Activated naive CD4-positive, alpha-beta T cell (primary cell): Measurements from ENCODE around the gene DGCR2.
"Not testable (repeated sequence)": the region's sequence is repeated elsewhere in the genome, so short reads cannot be mapped to it uniquely, and the experiment has no call there.

ENCODE experiments used
- DNase-seq, 4 experiments: peaks; one replicate each; lab custom pipeline; 2025; lab: John Stamatoyannopoulos, UW

DGCR2 gene

DNA sequence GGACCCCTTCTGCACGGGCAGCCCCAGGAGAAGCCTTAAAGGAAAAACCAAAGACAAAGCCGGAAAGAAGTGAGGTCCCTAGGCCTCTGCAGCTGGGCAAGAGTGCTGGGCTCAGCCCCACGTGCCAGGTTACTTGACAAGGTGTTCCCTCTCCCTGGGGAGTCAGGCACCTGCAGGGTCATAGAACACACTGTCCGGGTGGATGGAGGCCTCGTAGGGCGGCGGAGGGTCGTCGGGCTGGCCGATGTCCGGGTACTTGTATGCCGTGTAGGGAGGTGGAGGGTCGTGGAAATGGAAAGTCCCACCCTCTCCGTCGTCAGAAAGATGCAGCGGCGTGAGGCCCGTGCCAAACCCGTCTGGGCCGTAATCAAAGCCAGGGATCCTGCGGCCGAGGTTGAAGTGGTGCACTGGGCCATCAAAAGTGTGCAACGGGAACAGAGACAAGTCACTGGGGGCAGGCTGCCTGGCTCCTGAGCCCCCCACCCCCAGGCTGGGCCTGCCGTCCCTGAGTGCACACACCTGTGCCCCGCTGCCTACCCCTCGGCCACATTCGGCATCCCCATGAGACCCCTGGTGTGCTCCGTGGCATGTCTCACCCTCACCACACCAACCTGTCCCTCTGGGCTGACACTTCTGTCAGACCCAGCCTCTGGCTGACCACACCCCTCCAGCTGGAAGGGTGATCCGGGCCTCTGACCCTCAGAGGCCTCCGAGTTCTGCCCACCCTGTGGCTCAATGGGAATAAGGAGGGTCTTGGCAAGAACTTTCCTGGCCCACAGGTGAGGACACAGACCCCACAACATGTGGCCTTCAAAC lies 81.1 kb downstream of the DGCR2 start:
- no peak for DNase-seq

DNA sequence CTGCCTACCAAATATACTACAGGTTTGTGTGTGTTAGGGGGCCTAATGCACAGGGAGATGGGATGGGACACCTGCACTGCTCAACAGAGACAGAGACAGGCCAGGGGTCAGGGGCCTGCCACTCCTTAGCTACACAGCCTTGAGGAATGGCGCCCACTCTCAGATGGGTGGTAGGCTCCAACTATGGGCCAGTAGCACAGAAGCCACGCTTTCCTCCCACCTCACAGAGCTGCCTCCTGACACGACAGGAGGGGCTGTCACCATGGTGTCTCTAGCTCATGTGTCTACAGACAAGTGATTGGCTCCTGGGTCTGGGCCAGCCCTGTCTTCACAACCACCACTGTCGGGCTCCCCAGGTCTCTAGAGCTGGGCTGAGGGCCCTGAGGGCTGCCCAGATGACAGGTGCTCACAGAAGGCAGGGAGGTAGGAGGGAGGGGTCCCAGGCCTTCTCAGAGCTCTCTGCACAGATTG lies 81.8 kb downstream of the DGCR2 start:
- no peak for DNase-seq

DNA sequence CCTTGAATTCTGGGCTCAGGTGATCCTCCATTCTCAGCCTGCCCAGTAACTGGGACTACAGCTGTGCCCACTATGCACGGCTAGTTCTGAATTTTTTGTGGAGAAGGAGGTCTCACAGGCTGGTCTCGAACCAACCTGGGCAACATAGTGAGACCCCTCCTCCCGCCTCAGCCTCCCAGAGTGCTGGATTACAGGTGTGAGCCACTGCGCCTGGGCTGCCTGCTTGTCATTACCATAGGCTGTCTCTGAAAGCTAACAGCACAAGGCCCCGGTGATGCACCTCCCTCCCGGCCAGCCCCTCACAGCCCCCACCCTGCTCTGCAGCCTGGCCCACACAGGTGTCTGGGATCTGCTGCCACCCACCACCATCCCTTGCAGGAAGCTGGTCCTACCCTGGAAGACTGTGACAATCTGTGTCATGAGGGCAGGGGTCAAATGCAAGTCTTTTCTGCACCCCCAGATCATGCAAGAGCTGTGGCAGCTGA lies 82.4 kb downstream of the DGCR2 start:
- DNase-seq = no peak

DNA sequence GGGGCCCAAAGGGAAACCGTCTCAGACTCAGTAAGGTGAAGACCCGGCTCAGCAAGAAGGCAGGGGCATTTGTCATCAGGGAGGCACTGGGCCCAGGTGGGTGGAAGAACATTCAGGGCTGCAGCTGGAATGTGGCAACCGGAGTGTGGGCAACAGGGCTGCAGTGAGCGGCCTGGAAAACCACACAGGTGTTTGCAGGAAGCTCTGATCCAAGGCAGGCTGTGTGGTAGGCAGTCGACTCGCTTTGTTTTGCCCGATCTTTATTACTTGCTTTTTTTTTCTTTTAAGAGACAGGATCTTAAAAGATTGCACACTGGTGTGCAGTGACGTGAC lies 82.8 kb downstream of the DGCR2 start:
- no peak for DNase-seq

DNA sequence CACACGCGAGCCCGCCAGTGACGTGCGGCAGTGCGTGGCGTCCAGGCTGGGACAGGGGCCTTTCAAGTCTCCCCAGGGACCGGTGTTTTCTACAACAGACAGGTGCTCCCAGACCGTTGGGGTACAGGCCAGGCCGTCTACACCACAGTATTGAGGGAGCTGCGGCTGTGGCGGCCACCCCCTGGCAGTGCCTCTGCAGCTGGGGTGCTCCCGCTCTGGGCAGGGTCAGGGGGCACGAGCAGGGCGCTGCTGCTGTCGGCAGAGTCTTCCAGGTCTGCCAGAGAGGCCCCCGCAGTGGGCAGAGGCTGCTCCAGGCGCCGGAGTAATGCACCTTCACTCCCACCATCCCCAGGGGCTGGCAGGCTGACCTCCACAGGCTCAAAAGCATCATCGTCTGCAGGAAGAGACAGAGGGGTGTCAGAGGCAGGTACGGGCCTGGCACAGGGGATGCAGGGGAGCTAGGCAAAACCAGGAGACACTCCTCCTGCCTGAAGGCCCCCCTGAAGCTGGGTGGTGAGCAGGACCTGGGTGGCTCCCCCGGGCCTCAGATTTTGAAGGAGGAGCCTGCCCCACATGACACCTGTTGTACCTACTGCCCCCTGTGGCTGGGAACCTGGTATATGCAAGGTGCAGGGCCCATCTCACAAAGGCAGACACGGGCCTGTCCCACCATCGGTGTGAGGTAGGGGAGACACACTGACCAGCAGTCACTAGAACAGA lies 83.3 kb downstream of the DGCR2 start:
- DNase-seq = no peak

DNA sequence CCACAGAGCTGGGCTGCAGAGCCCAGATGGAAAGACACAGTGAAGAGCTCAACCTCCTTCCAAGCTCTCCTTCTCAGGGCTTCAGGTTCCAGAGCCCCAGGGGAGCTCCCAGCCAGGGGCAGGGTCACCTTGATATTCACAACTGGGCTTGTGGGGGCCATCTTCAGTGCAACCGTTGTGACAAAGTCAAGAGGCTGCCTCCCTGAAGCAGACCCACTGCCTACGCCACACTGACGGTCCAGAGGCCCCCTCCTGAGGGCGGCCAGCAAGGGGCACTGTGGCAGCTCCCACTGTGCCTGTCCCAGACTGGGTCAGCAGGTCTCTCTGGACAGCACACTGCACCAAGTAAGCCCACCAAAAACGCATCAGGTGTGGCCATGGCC lies 84.1 kb downstream of the DGCR2 start:
- DNase-seq = no peak

DNA sequence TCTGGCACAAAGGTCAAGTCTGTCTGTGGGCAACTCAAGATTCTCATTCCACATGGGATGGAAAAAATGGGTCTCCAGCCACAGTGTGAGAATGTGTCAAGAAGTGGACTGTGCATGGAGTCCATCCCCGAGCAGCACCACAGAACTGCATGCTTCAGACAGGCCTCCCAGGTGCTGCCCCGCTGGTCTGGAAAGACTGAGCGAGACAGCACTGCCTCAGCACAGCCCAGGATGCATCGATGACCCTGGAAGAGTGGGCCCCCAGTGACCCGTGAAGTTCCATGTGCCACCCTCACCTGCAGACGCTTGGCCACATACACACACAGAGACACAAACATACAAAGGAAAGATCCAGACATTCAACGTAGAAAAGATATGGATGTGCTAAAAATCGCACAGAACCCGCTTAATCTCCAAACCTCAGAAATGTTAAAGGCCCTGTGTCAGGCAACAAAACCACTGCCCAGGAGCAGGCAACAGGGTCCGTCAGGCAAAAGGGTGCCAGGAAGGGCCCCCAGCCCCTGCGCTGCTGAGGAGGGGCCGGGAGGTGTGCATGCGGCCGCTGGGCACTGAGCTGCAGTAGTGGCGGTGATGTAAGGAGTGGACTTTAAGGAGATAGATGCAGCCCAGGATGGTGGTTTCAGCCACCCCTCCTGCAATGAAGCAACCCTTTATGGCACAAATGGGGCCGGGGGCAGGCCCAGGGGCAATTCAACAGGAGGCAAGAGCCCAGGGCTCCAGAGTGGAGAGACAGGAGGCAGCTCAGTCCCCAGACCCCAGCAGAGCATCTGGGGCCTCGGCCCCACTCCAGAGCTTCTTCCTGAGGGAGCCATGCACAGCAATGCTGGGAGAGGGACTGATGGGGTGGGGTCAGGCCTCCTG lies 84.7 kb downstream of the DGCR2 start:
- DNase-seq = no peak

DNA sequence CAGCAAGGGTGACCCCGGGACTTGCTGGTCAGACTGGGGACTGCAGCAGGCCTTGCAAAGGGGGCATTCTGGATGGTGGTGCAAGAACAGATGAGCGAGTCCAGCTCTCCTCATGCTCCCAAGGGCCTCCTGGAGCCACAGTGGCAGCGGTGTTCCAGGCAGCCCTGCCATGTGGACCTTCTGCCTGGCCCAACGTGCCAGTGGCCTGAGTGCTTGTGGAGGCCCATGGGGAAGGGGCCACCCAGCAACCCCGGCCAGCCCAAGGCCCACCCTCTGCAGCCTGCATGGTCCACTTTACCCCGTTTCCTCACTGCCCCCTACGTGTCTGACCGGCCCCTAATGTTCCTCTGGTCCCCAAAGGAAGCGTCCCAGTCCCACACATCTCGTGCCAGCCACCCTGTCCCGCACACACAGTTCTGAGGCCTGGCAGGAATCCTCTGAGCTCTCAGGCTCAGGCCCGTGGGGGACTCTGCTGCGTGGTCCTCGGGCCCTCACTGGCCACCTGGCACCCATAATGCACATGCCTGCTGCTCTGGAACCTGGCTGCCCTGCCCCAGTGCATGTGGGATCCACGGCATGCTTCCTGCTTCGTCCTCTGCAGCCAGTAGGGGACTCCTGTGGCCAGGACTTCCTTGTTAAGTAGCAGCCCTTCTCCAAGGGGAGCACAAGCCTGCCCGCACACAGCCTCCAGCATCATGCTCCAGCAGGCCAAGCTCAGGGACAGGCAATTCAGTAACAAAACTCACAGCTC lies 85.5 kb downstream of the DGCR2 start:
- no peak for DNase-seq

DNA sequence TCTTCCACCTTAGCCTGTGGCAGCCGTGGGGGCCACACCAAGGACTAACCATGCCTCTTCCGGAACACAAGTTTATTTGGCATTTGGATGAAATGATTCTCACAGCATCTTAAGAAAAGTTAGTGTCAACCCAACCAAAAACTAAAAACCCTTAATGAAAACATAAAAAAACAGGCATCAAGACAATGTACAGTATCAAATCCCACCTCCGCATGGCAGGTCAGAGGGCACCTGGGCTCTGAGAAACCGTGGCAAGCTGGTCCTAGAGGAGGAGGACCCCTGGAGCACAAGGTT lies 86.0 kb downstream of the DGCR2 start:
- DNase-seq = no peak

DNA sequence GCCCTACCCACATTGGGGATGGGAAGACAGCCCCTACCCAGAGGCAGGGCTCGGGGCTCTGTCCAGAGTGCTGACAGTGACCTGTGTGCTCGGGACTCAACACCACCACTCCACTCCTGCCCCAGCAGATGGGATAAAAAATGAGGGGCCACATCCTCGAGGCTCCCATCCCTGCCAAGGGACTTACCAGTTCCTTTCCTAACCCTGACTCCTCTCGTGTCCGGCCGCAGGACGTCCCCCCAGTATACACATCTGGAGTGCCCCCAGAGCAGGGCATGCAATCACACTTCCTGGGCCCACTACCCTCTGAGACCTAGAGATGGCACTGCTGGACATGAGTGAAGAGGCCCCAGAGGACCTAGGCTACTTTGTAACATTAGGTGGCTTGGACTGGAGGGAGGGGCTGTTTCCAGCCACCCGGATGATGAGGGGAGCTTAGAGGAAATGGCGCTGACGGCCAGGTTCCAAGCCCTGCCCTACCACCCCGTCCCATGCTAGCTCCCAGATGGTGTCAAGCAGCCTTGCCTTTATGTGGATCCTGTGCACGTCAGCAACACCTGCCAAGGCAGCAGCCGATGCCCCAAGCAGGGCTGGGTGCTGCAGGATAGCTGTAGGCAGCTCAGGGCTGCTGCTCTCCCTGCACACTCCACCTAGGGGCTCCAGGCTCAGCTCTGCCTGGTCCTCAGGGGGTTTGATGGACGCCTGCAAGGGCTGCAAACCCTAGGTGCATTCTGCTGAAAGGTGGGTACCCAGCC lies 86.6 kb downstream of the DGCR2 start:
- DNase-seq = no peak

DNA sequence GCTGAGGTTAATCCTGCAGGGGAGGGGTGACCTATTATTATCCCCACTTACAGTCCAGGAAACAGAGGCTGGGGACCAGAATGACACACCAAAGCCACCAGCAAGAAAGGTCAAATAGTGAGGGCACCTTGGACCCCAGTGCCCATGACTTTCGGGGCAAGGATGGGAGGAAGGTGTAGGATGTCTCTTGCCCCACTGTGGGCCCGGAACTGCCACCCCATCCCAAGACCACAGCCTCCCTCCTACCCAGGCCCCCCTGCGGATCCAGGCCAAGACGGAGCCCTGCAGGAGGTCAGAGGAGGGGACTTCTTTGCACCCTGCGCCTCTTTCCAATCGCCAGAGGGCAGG lies 87.1 kb downstream of the DGCR2 start:
- DNase-seq = not testable (repeated sequence)

DNA sequence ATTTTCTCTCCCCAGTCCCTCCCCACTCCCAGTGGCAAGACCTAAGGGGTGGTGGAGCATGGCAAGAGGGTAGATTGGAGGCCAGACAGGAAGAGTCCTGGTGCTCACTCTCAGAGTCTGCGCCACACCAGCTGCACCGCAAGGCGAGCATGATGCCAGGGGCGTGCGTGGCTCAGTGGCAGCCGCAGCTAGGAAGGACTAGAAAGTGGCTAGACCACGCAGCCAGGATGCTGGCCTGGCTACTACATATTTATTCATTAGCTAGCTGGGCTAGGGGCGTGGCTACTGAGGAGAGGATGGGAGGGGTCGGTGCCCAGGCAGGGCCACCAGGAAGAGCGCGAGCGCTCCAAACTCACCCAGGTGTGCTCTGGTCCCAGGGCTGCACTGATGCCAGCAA lies 87.5 kb downstream of the DGCR2 start:
- not testable (repeated sequence) for DNase-seq

DNA sequence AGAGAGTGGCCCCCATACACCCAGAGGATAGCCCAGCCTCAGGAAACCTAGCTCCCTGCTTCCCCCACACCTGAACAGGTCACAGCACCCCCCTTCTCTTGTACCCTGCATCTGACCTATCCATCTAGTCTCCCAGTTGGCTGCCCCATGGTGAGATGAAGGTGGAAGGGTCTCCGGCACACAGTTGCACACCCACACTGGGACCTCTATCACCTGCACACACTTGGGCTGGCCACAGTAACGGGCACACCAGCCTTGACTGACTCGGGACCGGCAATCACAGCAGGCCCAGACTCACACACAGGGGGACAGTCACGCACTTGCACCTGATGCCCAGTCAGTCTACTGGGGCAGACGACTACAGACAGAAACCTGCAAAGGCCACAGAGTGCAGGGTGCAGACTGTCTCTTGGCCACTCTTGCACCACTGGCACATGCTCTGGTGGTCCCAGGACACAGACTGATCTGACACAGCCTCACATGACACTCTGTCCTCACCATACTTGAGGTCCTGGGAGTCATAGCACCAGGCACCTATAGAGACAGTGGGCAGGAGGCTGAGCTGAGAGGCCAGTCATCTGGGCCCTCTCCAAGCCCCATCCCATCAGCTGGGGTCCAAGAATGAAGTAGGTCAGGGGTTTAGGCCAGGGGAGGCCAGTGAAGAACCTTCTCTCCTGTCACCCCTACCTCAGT lies 88.0 kb downstream of the DGCR2 start:
- not testable (repeated sequence) for DNase-seq

DNA sequence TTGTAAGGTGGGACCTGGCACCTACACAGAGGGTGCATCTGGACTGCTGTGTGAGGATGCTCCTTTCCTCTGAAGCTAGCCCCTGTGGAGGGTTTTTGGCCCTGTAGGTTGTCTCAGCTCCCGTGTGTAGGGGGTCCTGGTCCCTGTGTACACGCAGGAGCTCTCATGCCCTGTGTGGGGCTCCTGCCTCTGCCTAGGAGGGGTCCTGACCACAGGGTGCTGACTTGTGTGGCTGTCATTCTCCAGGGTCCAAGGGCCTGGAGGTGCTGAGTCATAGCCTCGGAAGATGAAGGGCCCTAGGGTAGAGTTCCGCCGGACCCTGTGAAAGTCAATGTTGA lies 88.7 kb downstream of the DGCR2 start:
- DNase-seq = not testable (repeated sequence)

DNA sequence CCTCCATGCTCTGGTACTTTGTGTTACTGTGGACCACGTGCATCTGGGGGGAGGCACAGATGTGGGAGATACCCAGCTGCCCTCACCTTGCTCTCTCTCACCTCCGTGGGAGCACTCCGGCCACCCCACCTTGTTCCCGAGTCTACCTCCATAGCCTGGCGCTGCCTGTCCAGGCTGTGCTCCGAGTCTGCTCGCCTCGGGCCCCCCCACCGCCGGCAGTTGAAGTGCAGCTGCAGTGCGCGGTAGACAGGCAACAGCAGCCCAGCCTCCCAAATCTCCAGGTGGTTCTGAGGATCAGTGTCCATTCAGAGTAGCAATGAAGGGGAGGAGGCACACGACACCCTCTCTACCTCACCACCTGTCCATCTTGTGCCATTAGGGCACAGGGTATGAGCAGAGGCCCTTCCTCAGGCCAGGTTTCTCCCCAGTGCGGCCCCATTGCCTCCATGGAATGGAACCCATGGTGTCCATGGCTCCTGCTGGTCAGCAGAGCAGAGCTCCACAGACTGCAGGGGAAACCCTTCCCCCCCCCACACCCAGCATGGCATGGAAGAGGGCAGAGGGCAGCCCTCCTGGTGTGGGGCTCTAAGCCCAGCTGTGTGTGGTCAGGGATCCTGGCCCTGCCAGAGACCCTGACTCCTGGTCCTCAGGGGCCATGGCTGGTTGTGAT lies 89.2 kb downstream of the DGCR2 start:
- not testable (repeated sequence) for DNase-seq

DNA sequence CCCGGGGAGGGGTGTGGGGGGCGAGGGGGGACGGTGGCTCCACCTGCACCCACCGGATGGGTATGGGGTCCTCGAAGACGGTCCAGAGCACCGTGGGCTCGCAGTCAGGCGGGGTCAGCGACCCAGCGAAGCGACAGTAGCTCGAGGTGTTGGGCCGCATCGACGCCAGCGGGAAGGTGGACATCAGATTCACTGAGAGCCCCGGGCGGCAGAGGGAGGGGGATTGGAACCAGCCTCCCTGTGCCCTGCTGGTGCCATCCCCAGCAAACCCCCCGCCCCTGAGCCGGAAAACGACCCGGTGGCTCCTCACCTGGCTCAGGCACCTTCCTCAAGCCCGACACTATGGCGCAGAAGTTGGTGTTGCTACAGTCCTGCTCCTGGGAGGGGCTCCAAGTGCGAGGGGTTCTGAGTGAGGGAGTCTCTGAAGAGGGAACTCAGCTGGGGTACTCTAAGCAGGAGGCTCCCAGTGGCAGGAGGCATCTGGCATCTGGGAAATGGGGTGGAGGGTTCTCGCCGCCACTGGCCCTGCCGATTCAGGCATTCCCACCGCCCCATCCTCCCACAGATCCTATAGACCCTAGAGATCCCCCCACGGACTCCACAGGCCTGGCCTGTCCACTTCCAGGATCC lies 89.9 kb downstream of the DGCR2 start:
- DNase-seq = not testable (repeated sequence)

DNA sequence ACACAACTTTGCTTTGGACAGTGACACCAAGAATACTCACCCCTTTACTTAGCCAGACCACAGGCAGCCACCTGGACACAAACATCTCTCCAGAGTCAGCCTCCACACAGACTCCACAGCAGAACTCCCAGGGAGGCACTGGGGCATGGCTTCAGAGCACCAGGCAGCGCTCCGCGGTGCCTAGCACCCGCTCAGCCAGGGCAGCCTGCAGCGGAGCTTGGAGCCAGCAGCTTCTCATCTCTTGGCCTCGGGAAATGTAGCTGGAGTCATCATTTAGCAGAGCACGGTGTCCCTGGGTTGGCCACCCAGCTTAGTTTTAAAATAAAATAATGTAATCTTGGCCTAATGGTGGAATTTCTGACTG lies 91.3 kb downstream of the DGCR2 start:
- not testable (repeated sequence) for DNase-seq

DNA sequence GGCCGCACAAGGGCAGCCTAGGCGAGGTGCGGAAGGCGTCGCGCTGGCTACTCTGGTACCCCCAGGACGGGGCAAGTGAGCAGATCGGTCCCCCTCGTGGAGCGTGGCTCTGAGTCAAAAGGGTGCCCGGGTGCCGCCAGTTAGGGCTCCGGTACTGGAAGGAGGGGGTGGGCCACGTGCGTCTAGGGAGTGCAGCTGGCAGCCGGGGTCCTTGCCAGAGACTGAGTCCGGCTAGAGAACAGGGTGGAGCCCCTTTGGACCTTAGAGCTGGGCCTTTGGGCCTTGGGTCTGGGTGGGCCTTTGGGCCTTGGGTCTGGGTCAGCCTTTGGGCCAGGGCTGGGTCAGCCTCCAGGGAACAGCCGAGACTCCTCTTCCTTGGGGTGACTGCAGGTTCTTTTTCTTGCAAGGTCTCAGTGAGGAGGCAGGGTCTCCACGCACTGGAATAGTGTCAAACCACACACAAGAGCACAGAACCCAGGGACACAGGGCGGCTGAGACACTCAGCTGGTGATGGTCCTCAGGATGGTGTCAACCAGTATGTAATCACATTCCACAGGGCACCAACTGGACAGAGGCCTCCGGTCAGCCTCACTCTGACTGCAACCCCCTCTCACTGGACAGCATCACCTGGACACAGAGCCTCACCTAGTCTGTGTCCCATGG lies 91.9 kb downstream of the DGCR2 start:
- not testable (repeated sequence) for DNase-seq
